Natural killer cell (primary cell): ENCODE data around the gene CACNA1B. TPM values are rescaled to one million over a fixed set of nuclear protein-coding genes. Genes with fewer than 3 reads are reported as not detected.

Source experiments
- ATAC-seq, 3 donors: fragments of 150-1000 bp in 2 of 3; fragments of 200-7000 bp in 1 of 3; cut with Tn5 transposase; 1 replicate in 1 of 3; 2 replicates in 2 of 3; pipeline ENCODE4 v1.10.0; 2021; ENCODE audit warnings: mild to moderate bottlenecking in 2 of 3, moderate library complexity in 2 of 3
- DNase-seq, 2 donors: peaks; one replicate each; pipeline versions ENCODE4 v3.0.0 to v3.0.0-alpha.2; 2013 to 2021; ENCODE audit warnings: mixed read lengths in 1 of 2
- H3K27ac ChIP-seq: one replicate; pipeline ENCODE4 v1.5.1; 2013; ENCODE audit warnings: mild to moderate bottlenecking, low read length
- H3K27me3 ChIP-seq: one replicate; pipeline ENCODE4 v1.6.1; 2013; ENCODE audit warnings: low read length; ENCODE audit not compliant: control insufficient read depth, insufficient read depth
- H3K36me3 ChIP-seq: one replicate; pipeline ENCODE4 v1.6.1; 2013; ENCODE audit warnings: low read length; ENCODE audit not compliant: control insufficient read depth, insufficient read depth
- H3K4me1 ChIP-seq: one replicate; pipeline ENCODE4 v1.6.1; 2013; ENCODE audit warnings: low read length; ENCODE audit not compliant: control insufficient read depth, insufficient read depth
- H3K4me3 ChIP-seq: one replicate; pipeline ENCODE4 v1.5.1; 2013; ENCODE audit warnings: low read length
- H3K9me3 ChIP-seq: one replicate; pipeline ENCODE4 v1.6.1; 2013; ENCODE audit warnings: low read length; ENCODE audit not compliant: control insufficient read depth, insufficient read depth
- H3K27ac Mint-ChIP-seq, 2 donors: one replicate each; pipeline ENCODE4 v1.8.0; 2022; ENCODE audit warnings: mild to moderate bottlenecking in 2 of 2, mixed read lengths in 2 of 2, moderate library complexity in 1 of 2
- H3K27me3 Mint-ChIP-seq, 2 donors: one replicate each; pipeline ENCODE4 v1.8.0; 2022; ENCODE audit warnings: low read depth in 2 of 2, mixed read lengths in 2 of 2
- H3K36me3 Mint-ChIP-seq: one replicate; pipeline ENCODE4 v1.8.0; 2022; ENCODE audit warnings: mixed read lengths
- H3K4me1 Mint-ChIP-seq, 2 donors: one replicate each; pipeline ENCODE4 v1.8.0; 2022; ENCODE audit warnings: mixed read lengths in 2 of 2
- H3K4me3 Mint-ChIP-seq: one replicate; pipeline ENCODE4 v1.8.0; 2022; ENCODE audit warnings: mild to moderate bottlenecking, moderate library complexity, mixed read lengths
- H3K9me3 Mint-ChIP-seq, 2 donors: one replicate each; pipeline ENCODE4 v1.8.0; 2022; ENCODE audit warnings: mixed read lengths in 2 of 2
- WGBS: methylation state at CpG from one replicate; pipeline ENCODE4 v1.1.7; 2013; ENCODE audit warnings: missing lambda C conversion rate; ENCODE audit not compliant: insufficient coverage; 5-methylcytosine and 5-hydroxymethylcytosine counted together
- intact Hi-C: fragments of 100-400 bp; cut with micrococcal nuclease; formaldehyde crosslinking; loops from one replicate; pipeline ENCODE4 v1.14.2; 2022
- total RNA-seq, 4 donors: library from RNA; stranded (reverse); fragments of 120-200 nt in 1 of 4; gene quantifications; one replicate each; pipeline versions ENCODE4 v1.2.3 to v1.2.4, GENCODE V29; 2013 to 2022
- TF ChIP-seq, protein P1 (sequence below): fragments of 200-600 bp; IDR thresholded peaks from one replicate; pipeline ENCODE4 v1.8.0; 2022; ENCODE audit warnings: antibody characterized with exemption

CACNA1B gene
- total RNA-seq, 3 donors from 2014 or later (not counting 1 experiment from before 2014, with no cell fraction given): 0.07 TPM; not detected in 2

DNA sequence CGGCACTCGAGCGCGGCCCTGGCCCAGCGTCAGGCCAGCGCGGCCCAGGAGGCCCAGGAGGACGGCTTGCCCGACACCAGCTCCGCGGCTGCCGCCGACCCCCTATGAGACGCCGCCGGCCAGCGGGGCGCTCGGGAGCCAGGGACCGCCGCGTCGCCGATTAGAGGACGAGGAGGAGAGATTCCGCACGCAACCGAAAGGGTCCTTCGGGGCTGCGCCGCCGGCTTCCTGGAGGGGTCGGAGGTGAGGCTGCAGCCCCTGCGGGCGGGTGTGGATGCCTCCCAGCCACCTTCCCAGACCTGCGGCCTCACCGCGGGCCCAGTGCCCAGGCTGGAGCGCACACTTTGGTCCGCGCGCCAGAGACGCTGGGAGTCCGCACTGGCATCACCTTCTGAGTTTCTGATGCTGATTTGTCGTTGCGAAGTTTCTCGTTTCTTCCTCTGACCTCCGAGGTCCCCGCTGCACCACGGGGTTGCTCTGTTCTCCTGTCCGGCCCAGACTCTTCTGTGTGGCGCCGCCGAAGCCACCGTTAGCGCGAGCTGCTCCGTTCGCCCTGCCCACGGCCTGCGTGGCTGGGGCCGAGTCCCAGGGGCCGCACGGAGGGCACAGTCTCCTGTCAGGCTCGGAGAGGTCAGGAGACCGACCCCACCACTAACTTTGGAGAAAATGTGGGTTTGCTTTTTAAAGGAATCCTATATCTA is 42.6 kb upstream of the CACNA1B start:
- ATAC-seq: no peak
- H3K27me3 ChIP-seq: no peaks in the 10 kb centered on the region
- intact Hi-C loops: no loop called here

DNA sequence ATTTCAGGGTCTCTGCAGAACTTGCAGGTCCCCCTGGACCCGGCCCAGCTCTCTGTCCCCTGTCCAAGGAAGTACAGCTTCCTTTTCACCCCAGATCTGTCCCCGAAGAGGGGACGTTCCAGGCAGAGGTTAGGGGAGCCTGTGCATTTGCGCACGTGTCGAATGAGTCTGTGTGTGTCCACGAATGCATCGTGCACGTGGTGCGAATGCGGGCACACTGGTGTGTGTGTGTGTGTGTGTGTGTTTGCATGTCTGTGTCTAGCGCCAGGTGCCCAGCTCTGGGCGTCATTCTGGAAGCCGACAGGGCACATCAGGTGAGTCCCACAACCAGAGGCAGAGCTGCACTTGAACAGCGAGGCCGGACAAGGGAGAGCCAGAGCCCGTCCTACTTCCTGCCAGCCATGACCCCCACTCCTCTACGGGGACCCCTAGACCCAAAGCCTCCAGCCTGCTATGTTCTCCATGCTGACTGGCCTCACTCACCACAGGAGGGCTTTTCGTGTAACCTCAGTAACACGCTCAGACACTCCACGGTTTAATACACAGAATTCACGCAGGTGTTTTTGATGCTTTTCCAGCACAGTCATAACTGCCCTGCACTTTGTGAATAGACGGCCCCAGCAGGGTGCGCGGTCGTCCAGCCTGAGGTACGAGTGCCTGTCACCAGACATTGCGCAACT is 41.3 kb upstream of the CACNA1B start:
- Mint-ChIP-seq H3K4me1 (peaks cover 5% of the 10 kb centered on the region in 2 donors), H3K36me3 (peaks cover 8% of the 10 kb centered on the region), H3K27ac (no peak overlapping the region), H3K9me3 (no peaks in the 10 kb centered on the region), H3K4me3 (no peak overlapping the region), H3K27me3 (no peaks in the 10 kb centered on the region)
- Histone ChIP-seq H3K27ac (no peak overlapping the region), H3K9me3 (no peaks in the 10 kb centered on the region), H3K36me3 (peaks cover 37% of the 10 kb centered on the region), H3K27me3 (no peaks in the 10 kb centered on the region), H3K4me1 (no peaks in the 10 kb centered on the region), H3K4me3 (no peak overlapping the region)
- 94% methylated on average over 28 of the region's 28 CpGs for WGBS
- no peak for ATAC-seq
- TF ChIP-seq, protein P1, sequence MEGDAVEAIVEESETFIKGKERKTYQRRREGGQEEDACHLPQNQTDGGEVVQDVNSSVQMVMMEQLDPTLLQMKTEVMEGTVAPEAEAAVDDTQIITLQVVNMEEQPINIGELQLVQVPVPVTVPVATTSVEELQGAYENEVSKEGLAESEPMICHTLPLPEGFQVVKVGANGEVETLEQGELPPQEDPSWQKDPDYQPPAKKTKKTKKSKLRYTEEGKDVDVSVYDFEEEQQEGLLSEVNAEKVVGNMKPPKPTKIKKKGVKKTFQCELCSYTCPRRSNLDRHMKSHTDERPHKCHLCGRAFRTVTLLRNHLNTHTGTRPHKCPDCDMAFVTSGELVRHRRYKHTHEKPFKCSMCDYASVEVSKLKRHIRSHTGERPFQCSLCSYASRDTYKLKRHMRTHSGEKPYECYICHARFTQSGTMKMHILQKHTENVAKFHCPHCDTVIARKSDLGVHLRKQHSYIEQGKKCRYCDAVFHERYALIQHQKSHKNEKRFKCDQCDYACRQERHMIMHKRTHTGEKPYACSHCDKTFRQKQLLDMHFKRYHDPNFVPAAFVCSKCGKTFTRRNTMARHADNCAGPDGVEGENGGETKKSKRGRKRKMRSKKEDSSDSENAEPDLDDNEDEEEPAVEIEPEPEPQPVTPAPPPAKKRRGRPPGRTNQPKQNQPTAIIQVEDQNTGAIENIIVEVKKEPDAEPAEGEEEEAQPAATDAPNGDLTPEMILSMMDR: no peak
- intact Hi-C loops: no loop called here
- no peak for DNase-seq

More for the DNA sequence above, 42.6 kb upstream of the CACNA1B start:
- Histone ChIP-seq H3K4me3 (no peak overlapping the region), H3K36me3 (peaks cover 38% of the 10 kb centered on the region), H3K27ac (no peak overlapping the region), H3K4me1 (no peaks in the 10 kb centered on the region), H3K9me3 (no peaks in the 10 kb centered on the region)
- no peak for DNase-seq
- H3K27ac Mint-ChIP-seq: peak overlapping the region in 1 of 2 donors; percentile 11
- H3K4me1 Mint-ChIP-seq: peaks cover 5% of the 10 kb centered on the region in 2 donors
- H3K4me3 Mint-ChIP-seq: no peak overlapping the region
- H3K36me3 Mint-ChIP-seq: peaks cover 8% of the 10 kb centered on the region
- H3K9me3 Mint-ChIP-seq: no peaks in the 10 kb centered on the region
- no peaks in the 10 kb centered on the region for H3K27me3 Mint-ChIP-seq
- 98% methylated on average over 66 of the region's 66 CpGs for WGBS
- TF ChIP-seq, protein P1: no peak

DNA sequence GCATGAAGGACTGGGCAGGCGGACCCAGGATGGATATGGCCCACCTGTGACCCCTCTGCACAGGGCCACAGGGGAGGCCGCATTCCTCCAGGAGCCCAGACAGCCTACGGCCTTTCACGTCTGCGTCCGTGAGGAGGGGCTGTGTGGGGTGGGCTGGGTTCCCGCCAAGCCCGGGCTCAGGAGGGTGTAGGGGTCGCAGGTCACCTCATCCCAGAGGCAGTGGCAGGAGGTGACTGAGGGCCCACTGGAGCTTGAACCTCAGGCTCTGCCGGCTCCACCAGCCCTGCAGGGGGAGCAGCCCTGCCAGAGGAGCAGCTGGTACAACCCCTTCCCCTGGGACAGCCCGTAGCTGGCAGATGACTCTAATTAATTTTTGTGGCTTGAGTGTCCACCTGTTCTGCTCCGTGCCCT is 40.7 kb upstream of the CACNA1B start:
- H3K4me3 Mint-ChIP-seq: no peak overlapping the region

More for the DNA sequence above, 40.7 kb upstream of the CACNA1B start:
- Histone ChIP-seq H3K4me3 (no peak overlapping the region), H3K27me3 (no peaks in the 10 kb centered on the region), H3K27ac (no peak overlapping the region), H3K4me1 (no peaks in the 10 kb centered on the region), H3K9me3 (no peaks in the 10 kb centered on the region), H3K36me3 (peaks cover 32% of the 10 kb centered on the region)
- DNase-seq (no peak), ATAC-seq (no peak)
- Mint-ChIP-seq H3K36me3 (peaks cover 8% of the 10 kb centered on the region), H3K27ac (no peak overlapping the region), H3K27me3 (no peaks in the 10 kb centered on the region), H3K9me3 (no peaks in the 10 kb centered on the region), H3K4me1 (peaks cover 5% of the 10 kb centered on the region in 2 donors)
- TF ChIP-seq, protein P1: no peak
- WGBS: 88% methylated on average over 12 of the region's 12 CpGs
- intact Hi-C loops: no loop called here
